Pancreas (tissue), 10 donors: ENCODE results near the gene TLX2. TPM values are rescaled to one million over a fixed set of nuclear protein-coding genes. Genes with fewer than 3 reads are reported as not detected.

Experiments
- ATAC-seq, 4 donors: fragments of 200-7000 bp; cut with Tn5 transposase; one replicate each; pipeline versions ENCODE4 v1.8.0 to v1.9.1; 2020; ENCODE audit warnings: mild to moderate bottlenecking in 4 of 4, moderate library complexity in 4 of 4
- DNase-seq, 6 donors: peaks; one replicate each; pipeline ENCODE4 v3.0.0-alpha.2; 2020
- FAIRE-seq: peaks from 2 replicates; lab custom pipeline; 2012; peaks lifted over from hg19 to GRCh38; lab: Jason Lieb, UNC
- H3K27ac ChIP-seq, 4 donors: fragments of 200-600 bp; sonication (generic); 1 replicate in 3 of 4; 2 replicates in 1 of 4; pipeline versions ENCODE4 v1.5.0 to v1.8.0; 2020
- H3K27me3 ChIP-seq, 4 donors: fragments of 200-600 bp; one replicate each; pipeline ENCODE4 v1.8.0; 2021
- H3K36me3 ChIP-seq, 3 donors: fragments of 200-600 bp; sonication (generic) in 1 of 3; one replicate each; pipeline versions ENCODE4 v1.5.0 to v1.8.0; 2020 to 2021
- H3K4me1 ChIP-seq, 3 donors: fragments of 200-600 bp; one replicate each; pipeline ENCODE4 v1.8.0; 2021
- H3K4me3 ChIP-seq, 4 donors: fragments of 200-600 bp; sonication (generic) in 2 of 4; one replicate each; pipeline versions ENCODE4 v1.5.0 to v1.8.0; 2020 to 2021
- H3K9me3 ChIP-seq, 4 donors: fragments of 200-600 bp; one replicate each; pipeline ENCODE4 v1.8.0; 2021
- CTCF ChIP-seq, 4 donors: fragments of 200-600 bp; sonication (generic) in 3 of 4; IDR thresholded peaks; one replicate each; pipeline versions ENCODE4 v1.5.0 to v1.8.0; 2021; ENCODE audit warnings: antibody characterized with exemption in 4 of 4
- WGBS, 2 donors: extraction: QIAGEN DNeasy Blood & Tissue Kit; methylation state at CpG; one replicate each; pipeline ENCODE4 v1.1.7; 2013; 5-methylcytosine and 5-hydroxymethylcytosine counted together
- intact Hi-C, 3 donors: fragments of 100-400 bp; cut with DNase I; formaldehyde crosslinking; loops; one replicate each; pipeline versions ENCODE4 v1.11.1 to v1.14.2; 2022
- polyA plus RNA-seq, 2 donors: library from polyadenylated mRNA; stranded (reverse); fragments of 200-250 nt; gene quantifications; one replicate each; pipeline ENCODE4 v1.2.3, GENCODE V29; 2013
- total RNA-seq, 6 donors: library from RNA; stranded (reverse); fragmentation: NEBNext Ultra II Directional in 4 of 6; extraction: Animal tissue kit (Norgen Biotek cat#: 25700) in 4 of 6; gene quantifications; one replicate each; pipeline versions ENCODE4 v1.2.1 to v1.2.4, GENCODE V29; 2021 to 2023
- donor health status: healthy with polysubstance abuse.
- donor health status: DM: no; HTN: no; CAD: no; lungs with moderate emphysema.
- donor health status: DM: no; HTN: no; CAD: no.
- donor health status: control.
- donor health status: control.
- donor health status: Bipolar disorder and iron deficiency.
- donor health status: DM: yes; HTN: yes; CAD: no.
- donor health status: DM: no; HTN: no; CAD: no.
- donor health status: DM: no; HTN: no; CAD: no.
- donor health status: DM: yes; HTN: yes; CAD: no.

The TLX2 gene
- total and polyA plus RNA-seq, 8 donors, result 0.12 TPM; not detected in 7

GRCh38 chr2:74532222-74532621 is 18.0 kb downstream of the TLX2 start:
- intact Hi-C loops, result no loop called here
- H3K27me3 ChIP-seq, result no peaks in the 10 kb centered on the region
- H3K9me3 ChIP-seq, result no peaks in the 10 kb centered on the region
- no peak for ATAC-seq
- no peak for TF ChIP-seq CTCF (IDR thresholded peaks at IDR 0.05)
- no peak overlapping the region for H3K4me3 ChIP-seq
- H3K27ac ChIP-seq, result no peak overlapping the region
- H3K36me3 ChIP-seq, result peaks cover 0 to 4% (median 0%) of the 10 kb centered on the region in 3 donors
- H3K4me1 ChIP-seq, result peaks cover 7 to 18% (median 14%) of the 10 kb centered on the region in 3 donors
- no peak for FAIRE-seq
- DNase-seq, result no peak

- H3K36me3 ChIP-seq, result no peaks in the 10 kb centered on the region
- FAIRE-seq (no peak), DNase-seq (peak in 1 of 6 donors; percentile 1), ATAC-seq (no peak)
- H3K4me1 ChIP-seq, result peaks cover 3 to 12% (median 11%) of the 10 kb centered on the region in 3 donors
- intact Hi-C loops, result no loop called here
- H3K4me3 ChIP-seq, result no peak overlapping the region
- H3K27me3 ChIP-seq, result no peaks in the 10 kb centered on the region
- no peaks in the 10 kb centered on the region for H3K9me3 ChIP-seq
- no peak overlapping the region for H3K27ac ChIP-seq
- TF ChIP-seq CTCF (IDR thresholded peaks at IDR 0.05), result no peak
- 75 to 77% methylated on average over 4 of the region's 4 CpGs for WGBS, 2 donors
Observed at GRCh38 chr2:74533464-74533863, 19.2 kb downstream of the TLX2 start.

GRCh38 chr2:74534411-74534810 is 20.2 kb downstream of the TLX2 start:
- H3K4me1 ChIP-seq, result peaks cover 0 to 8% (median 7%) of the 10 kb centered on the region in 3 donors
- ATAC-seq, result no peak
- H3K27ac ChIP-seq, result no peak overlapping the region
- H3K27me3 ChIP-seq, result no peaks in the 10 kb centered on the region
- intact Hi-C loops, result no loop called here
- no peaks in the 10 kb centered on the region for H3K36me3 ChIP-seq
- H3K9me3 ChIP-seq, result no peaks in the 10 kb centered on the region
- no peak for TF ChIP-seq CTCF (IDR thresholded peaks at IDR 0.05)
- no peak overlapping the region for H3K4me3 ChIP-seq
- WGBS, 2 donors, result 70 to 86% methylated on average over 12 of the region's 12 CpGs
- no peak for FAIRE-seq
- peak in 2 of 6 donors; percentile 11 to 39 for DNase-seq

GRCh38 chr2:74535440-74535965 is 21.3 kb downstream of the TLX2 start:
- no peak overlapping the region for H3K4me3 ChIP-seq
- H3K9me3 ChIP-seq, result no peaks in the 10 kb centered on the region
- peak in 2 of 6 donors; percentile 10 to 46 for DNase-seq
- intact Hi-C loops, result no loop called here
- no peaks in the 10 kb centered on the region for H3K27me3 ChIP-seq
- WGBS, 2 donors, result 77 to 82% methylated on average over 10 of the region's 10 CpGs
- ATAC-seq, result no peak
- TF ChIP-seq CTCF (IDR thresholded peaks at IDR 0.05), result no peak
- peaks cover 0 to 8% (median 7%) of the 10 kb centered on the region in 3 donors for H3K4me1 ChIP-seq
- no peak overlapping the region for H3K27ac ChIP-seq
- H3K36me3 ChIP-seq, result no peaks in the 10 kb centered on the region
- no peak for FAIRE-seq

- WGBS, 2 donors, result 60 to 78% methylated on average over 23 of the region's 23 CpGs
- intact Hi-C loops, result no loop called here
- Histone ChIP-seq H3K9me3 (no peaks in the 10 kb centered on the region), H3K4me1 (peaks cover 0 to under 1% (median 0%) of the 10 kb centered on the region in 3 donors), H3K4me3 (no peak overlapping the region), H3K27ac (no peak overlapping the region), H3K27me3 (no peaks in the 10 kb centered on the region), H3K36me3 (no peaks in the 10 kb centered on the region)
- DNase-seq (peak in 2 of 6 donors; percentile 23 to 43), ATAC-seq (no peak), FAIRE-seq (no peak)
- TF ChIP-seq CTCF (IDR thresholded peaks at IDR 0.05), result no peak
Observed at GRCh38 chr2:74536166-74536950, 22.1 kb downstream of the TLX2 start.
